Skeletal muscle tissue (tissue), 4 donors: Measurements from ENCODE around the gene TNFRSF19. TPM values are rescaled to one million over a fixed set of nuclear protein-coding genes. Genes with fewer than 3 reads are reported as not detected.

Source experiments
- H3K27ac ChIP-seq: one replicate; pipeline ENCODE4 v1.7.0; 2013; ENCODE audit warnings: mild to moderate bottlenecking, low read depth, low read length, inconsistent platforms
- H3K27me3 ChIP-seq, 3 donors: one replicate each; pipeline ENCODE4 v1.7.0; 2013; ENCODE audit warnings: low read length in 3 of 3; ENCODE audit not compliant: control insufficient read depth in 3 of 3, insufficient read depth in 3 of 3
- H3K36me3 ChIP-seq, 3 donors: one replicate each; pipeline ENCODE4 v1.7.0; 2013; ENCODE audit warnings: low read length in 3 of 3; ENCODE audit not compliant: control insufficient read depth in 3 of 3, insufficient read depth in 3 of 3
- H3K4me1 ChIP-seq, 3 donors: one replicate each; pipeline ENCODE4 v1.7.0; 2013; ENCODE audit warnings: low read length in 3 of 3, mild to moderate bottlenecking in 3 of 3; ENCODE audit not compliant: control insufficient read depth in 3 of 3, insufficient read depth in 3 of 3
- H3K4me3 ChIP-seq, 3 donors: one replicate each; pipeline ENCODE4 v1.7.0; 2013; ENCODE audit warnings: low read length in 3 of 3
- H3K9ac ChIP-seq, 3 donors: one replicate each; pipeline ENCODE4 v1.7.0; 2013; ENCODE audit warnings: low read length in 3 of 3, mild to moderate bottlenecking in 3 of 3, moderate library complexity in 2 of 3, low read depth in 1 of 3
- H3K9me3 ChIP-seq, 3 donors: one replicate each; pipeline ENCODE4 v1.7.0; 2013; ENCODE audit warnings: low read length in 3 of 3; ENCODE audit not compliant: control insufficient read depth in 3 of 3
- total RNA-seq: library from RNA; depleted of rRNA; stranded (reverse); fragments of >200 nt; gene quantifications from one replicate; pipeline ENCODE4 v1.2.3, GENCODE V29; 2014
- donor health status: Osteomylitis.

The TNFRSF19 gene
- total RNA-seq, 1 donor from 2014 or later = 13.0 TPM

GRCh38 chr13:23630349-23631093 lies 60.3 kb downstream of the TNFRSF19 start:
- Histone ChIP-seq H3K4me1 (peaks cover 0 to 4% (median 3%) of the 10 kb centered on the region in 3 donors), H3K36me3 (peaks cover 0 to 8% (median 0%) of the 10 kb centered on the region in 3 donors), H3K4me3 (no peak overlapping the region), H3K27me3 (no peaks in the 10 kb centered on the region), H3K9me3 (no peaks in the 10 kb centered on the region), H3K27ac (no peak overlapping the region), H3K9ac (no peak overlapping the region)

DNA sequence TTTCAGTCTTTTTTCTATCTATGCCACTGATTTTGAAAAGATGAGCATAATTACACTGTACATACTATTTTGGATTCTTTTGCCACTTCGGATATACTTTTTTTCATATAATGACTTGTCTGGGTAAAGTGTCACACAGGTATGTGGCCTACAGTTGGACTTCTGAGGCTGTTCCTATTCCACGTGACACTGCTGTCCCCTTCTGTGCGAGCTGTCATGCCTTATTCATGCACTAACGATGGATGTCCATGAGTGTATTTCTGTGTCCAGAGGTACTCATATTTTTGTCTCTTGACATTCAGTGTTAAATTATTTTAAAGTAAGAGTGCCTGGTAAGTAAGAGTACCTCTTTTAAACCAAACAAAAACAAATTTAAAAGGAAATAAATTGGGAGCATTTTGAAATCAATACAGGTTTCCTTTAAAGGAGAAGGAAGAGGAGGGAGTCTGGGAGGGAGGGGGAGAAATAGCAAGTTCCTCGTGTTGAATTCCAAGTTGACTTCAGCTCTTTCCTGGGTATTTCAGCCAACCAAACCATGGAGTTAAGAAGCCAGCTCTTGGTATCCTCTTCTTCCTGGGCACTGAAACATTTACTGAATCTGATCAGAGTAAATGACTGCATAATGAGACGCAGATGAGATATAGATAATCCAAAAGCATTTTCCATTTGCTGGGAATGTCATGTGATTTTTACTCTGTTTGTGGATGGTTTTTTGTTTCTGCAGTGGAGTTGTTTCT lies 61.3 kb downstream of the TNFRSF19 start:
- H3K27ac ChIP-seq = no peak overlapping the region
- H3K9me3 ChIP-seq = no peaks in the 10 kb centered on the region
- H3K27me3 ChIP-seq = no peaks in the 10 kb centered on the region
- no peak overlapping the region for H3K9ac ChIP-seq
- no peak overlapping the region for H3K4me3 ChIP-seq
- H3K36me3 ChIP-seq = peaks cover 0 to 8% (median 0%) of the 10 kb centered on the region in 3 donors
- H3K4me1 ChIP-seq = peaks cover 0 to 4% (median 3%) of the 10 kb centered on the region in 3 donors

- H3K27ac ChIP-seq = no peak overlapping the region
- H3K36me3 ChIP-seq = peaks cover 0 to 8% (median 0%) of the 10 kb centered on the region in 3 donors
- peaks cover 0 to 4% (median under 1%) of the 10 kb centered on the region in 3 donors for H3K4me1 ChIP-seq
- H3K27me3 ChIP-seq = no peaks in the 10 kb centered on the region
- H3K4me3 ChIP-seq = no peak overlapping the region
- H3K9me3 ChIP-seq = no peaks in the 10 kb centered on the region
- no peak overlapping the region for H3K9ac ChIP-seq
Observed at GRCh38 chr13:23632048-23632582, 61.9 kb downstream of the TNFRSF19 start.

DNA sequence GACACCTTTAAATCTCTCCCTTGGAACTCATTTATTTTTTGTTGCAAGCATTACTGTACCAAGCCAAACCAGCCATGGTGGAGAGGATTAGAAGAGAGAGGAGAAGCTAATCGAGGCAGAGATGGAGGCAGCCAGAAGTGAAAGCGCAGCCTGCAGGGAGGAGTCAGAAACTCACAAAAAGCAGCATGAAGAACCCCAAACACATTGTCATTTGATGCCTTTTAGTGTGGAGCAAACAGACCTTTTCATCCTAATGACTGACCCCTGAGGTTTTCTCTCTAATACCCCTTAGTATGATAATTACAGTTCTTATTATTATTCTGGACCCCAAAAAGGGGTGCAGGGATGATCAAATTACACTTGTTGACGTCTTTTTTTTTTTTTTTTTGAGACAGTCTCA lies 62.5 kb downstream of the TNFRSF19 start:
- no peak overlapping the region for H3K4me3 ChIP-seq
- H3K27ac ChIP-seq = no peak overlapping the region
- peaks cover 0 to 4% (median 2%) of the 10 kb centered on the region in 3 donors for H3K4me1 ChIP-seq
- H3K9me3 ChIP-seq = no peaks in the 10 kb centered on the region
- peaks cover 0 to 8% (median 0%) of the 10 kb centered on the region in 3 donors for H3K36me3 ChIP-seq
- no peak overlapping the region for H3K9ac ChIP-seq
- no peaks in the 10 kb centered on the region for H3K27me3 ChIP-seq

DNA sequence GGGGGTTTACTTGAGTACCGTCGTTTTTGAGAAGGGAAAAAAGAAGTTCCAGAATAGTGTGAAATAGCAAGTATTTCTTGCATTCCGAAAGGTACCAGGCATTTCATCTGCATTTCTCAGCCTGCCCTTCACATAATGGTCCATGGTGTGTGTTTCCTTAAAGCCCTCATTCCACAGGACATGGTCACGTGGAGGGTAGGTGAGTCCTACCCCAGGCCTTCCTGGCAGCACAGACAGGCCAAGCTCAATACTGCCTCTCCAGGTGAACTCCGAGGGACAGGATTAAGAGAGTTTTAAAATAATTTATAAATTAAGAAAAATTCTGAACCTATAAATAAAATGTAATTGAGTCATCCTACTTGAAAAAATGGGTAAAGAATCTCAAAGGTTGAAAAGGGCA lies 64.7 kb downstream of the TNFRSF19 start:
- Histone ChIP-seq H3K27me3 (no peaks in the 10 kb centered on the region), H3K4me1 (peaks cover 4 to 5% (median 4%) of the 10 kb centered on the region in 3 donors), H3K9ac (no peak overlapping the region), H3K36me3 (peaks cover 0 to 4% (median 0%) of the 10 kb centered on the region in 3 donors), H3K9me3 (no peaks in the 10 kb centered on the region), H3K4me3 (no peak overlapping the region), H3K27ac (no peak overlapping the region)

GRCh38 chr13:23636360-23636759 lies 66.1 kb downstream of the TNFRSF19 start:
- Histone ChIP-seq H3K4me1 (peaks cover 4 to 5% (median 4%) of the 10 kb centered on the region in 3 donors), H3K36me3 (peaks cover 0 to 4% (median 0%) of the 10 kb centered on the region in 3 donors), H3K4me3 (no peak overlapping the region), H3K9me3 (no peaks in the 10 kb centered on the region), H3K27me3 (no peaks in the 10 kb centered on the region), H3K27ac (no peak overlapping the region), H3K9ac (no peak overlapping the region)

- H3K9me3 ChIP-seq = no peaks in the 10 kb centered on the region
- peaks cover 0 to 4% (median 0%) of the 10 kb centered on the region in 3 donors for H3K36me3 ChIP-seq
- H3K9ac ChIP-seq = no peak overlapping the region
- no peaks in the 10 kb centered on the region for H3K27me3 ChIP-seq
- H3K27ac ChIP-seq = no peak overlapping the region
- H3K4me3 ChIP-seq = no peak overlapping the region
- H3K4me1 ChIP-seq = peaks cover 0 to 5% (median 4%) of the 10 kb centered on the region in 3 donors
Observed at GRCh38 chr13:23637829-23638228, 67.6 kb downstream of the TNFRSF19 start.

- no peaks in the 10 kb centered on the region for H3K27me3 ChIP-seq
- H3K9me3 ChIP-seq = no peaks in the 10 kb centered on the region
- no peak overlapping the region for H3K27ac ChIP-seq
- no peak overlapping the region for H3K9ac ChIP-seq
- H3K4me1 ChIP-seq = peaks cover 0 to 5% (median 4%) of the 10 kb centered on the region in 3 donors
- H3K36me3 ChIP-seq = peaks cover 0 to 3% (median 0%) of the 10 kb centered on the region in 3 donors
- no peak overlapping the region for H3K4me3 ChIP-seq
Observed at GRCh38 chr13:23639674-23640073, 69.5 kb downstream of the TNFRSF19 start.

- no peak overlapping the region for H3K4me3 ChIP-seq
- H3K4me1 ChIP-seq = peaks cover 0 to 5% (median 4%) of the 10 kb centered on the region in 3 donors
- no peaks in the 10 kb centered on the region for H3K36me3 ChIP-seq
- no peaks in the 10 kb centered on the region for H3K9me3 ChIP-seq
- no peak overlapping the region for H3K9ac ChIP-seq
- H3K27ac ChIP-seq = no peak overlapping the region
- H3K27me3 ChIP-seq = no peaks in the 10 kb centered on the region
Observed at GRCh38 chr13:23642110-23642509, 71.9 kb downstream of the TNFRSF19 start.
